Mucosa of descending colon (tissue), 3 donors: ENCODE measurements around the gene AOPEP. TPM values are rescaled to one million over a fixed set of nuclear protein-coding genes. Genes with fewer than 3 reads are reported as not detected.
A peak's percentile ranks its signal among the peaks of the same experiment; 100 is the strongest.

Experiments
- ATAC-seq: fragments of 200-7000 bp; cut with Tn5 transposase; one replicate; pipeline ENCODE4 v1.9.1; 2020; ENCODE audit warnings: mild to moderate bottlenecking, moderate library complexity
- DNase-seq, 3 donors: peaks; one replicate each; pipeline ENCODE4 v3.0.0-alpha.2; 2020
- H3K36me3 ChIP-seq: fragments of 200-600 bp; one replicate; pipeline ENCODE4 v1.8.0; 2021; ENCODE audit warnings: low read depth, mild to moderate bottlenecking
- H3K4me1 ChIP-seq: fragments of 200-600 bp; one replicate; pipeline ENCODE4 v1.8.0; 2021; ENCODE audit warnings: low read depth, mild to moderate bottlenecking
- H3K4me3 ChIP-seq: fragments of 200-600 bp; one replicate; pipeline ENCODE4 v1.8.0; 2021; ENCODE audit warnings: mild to moderate bottlenecking
- H3K9me3 ChIP-seq: fragments of 200-600 bp; one replicate; pipeline ENCODE4 v1.8.0; 2021; ENCODE audit warnings: mild to moderate bottlenecking
- CTCF ChIP-seq: fragments of 200-600 bp; IDR thresholded peaks from one replicate; pipeline ENCODE4 v1.8.0; 2022; ENCODE audit warnings: antibody characterized with exemption, mild to moderate bottlenecking
- intact Hi-C, 2 donors: fragments of 100-400 bp; cut with DNase I in 1 of 2; cut with micrococcal nuclease in 1 of 2; formaldehyde crosslinking; loops; one replicate each; pipeline versions ENCODE4 v1.11.0 to v1.11.1; 2022; cut with DNase I, micrococcal nuclease
- total RNA-seq, 3 donors: library from RNA; stranded (reverse); fragmentation: NEBNext Ultra II Directional in 2 of 3; extraction: Animal tissue kit (Norgen Biotek cat#: 25700) in 2 of 3; gene quantifications; one replicate each; pipeline versions ENCODE4 v1.2.1 to v1.2.4, GENCODE V29; 2021 to 2023
- donor health status: DM: no; HTN: no; CAD: no; lungs with moderate emphysema.
- donor health status: DM: no; HTN: no; CAD: no.
- donor health status: DM: no; HTN: yes; CAD: no.

AOPEP gene
- total RNA-seq, 3 donors from 2014 or later = 47.5 to 102 (median 57.8) TPM

DNA sequence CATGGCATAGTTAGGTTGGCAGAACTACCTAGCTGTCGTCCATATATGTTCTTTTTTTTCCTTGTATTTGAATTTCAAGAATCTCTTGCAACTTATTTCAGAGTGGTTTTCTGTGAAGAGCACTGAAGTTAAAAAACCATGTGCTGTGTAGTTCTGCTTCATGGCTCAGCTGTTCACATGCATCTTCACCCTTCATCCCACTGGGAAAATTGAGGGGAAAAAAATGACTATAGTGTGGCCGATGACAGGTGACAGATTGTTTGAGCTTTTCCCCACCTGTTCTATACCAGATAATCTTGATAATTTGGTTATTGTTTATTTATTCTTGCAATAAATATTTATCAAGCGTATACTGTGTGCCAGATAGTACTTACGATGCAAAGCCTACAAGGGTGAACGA lies 77.8 kb downstream of the AOPEP start:
- H3K9me3 ChIP-seq = no peaks in the 10 kb centered on the region
- no peaks in the 10 kb centered on the region for H3K36me3 ChIP-seq
- intact Hi-C loops = no loop called here
- TF ChIP-seq CTCF = no peak
- DNase-seq = no peak
- ATAC-seq = no peak
- no peak overlapping the region for H3K4me3 ChIP-seq
- H3K4me1 ChIP-seq = peaks cover 14% of the 10 kb centered on the region

DNA sequence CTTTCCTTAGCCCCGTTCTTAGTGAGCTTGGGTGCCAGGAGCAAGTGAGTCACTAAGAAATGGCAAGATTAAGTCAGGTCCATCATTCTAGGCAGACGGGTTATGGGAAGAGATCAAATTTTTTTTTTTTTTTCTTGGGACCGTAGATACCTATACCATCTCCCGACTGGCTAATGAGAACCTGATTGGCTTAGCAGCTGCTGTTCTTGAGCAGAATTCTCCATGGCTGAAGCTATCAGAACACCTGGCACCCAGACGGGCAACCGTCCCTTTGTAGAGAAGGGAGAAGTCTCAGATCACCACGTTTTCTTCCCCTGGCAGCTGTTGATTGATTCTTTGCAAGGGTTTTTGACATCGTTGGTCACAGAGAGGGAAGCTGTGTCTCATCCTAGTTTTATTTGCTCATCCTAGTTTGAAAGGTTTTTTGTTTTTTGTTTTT lies 78.6 kb downstream of the AOPEP start:
- Histone ChIP-seq H3K36me3 (no peaks in the 10 kb centered on the region), H3K9me3 (no peaks in the 10 kb centered on the region), H3K4me1 (peaks cover 14% of the 10 kb centered on the region), H3K4me3 (no peak overlapping the region)
- no peak for TF ChIP-seq CTCF
- ATAC-seq = peak; percentile 6
- DNase-seq = no peak
- intact Hi-C loops = no loop called here

GRCh38 chr9:94805585-94805984 lies 79.1 kb downstream of the AOPEP start:
- peak in 1 of 3 donors; percentile 68 for DNase-seq
- Histone ChIP-seq H3K4me3 (no peak overlapping the region), H3K9me3 (no peaks in the 10 kb centered on the region), H3K36me3 (no peaks in the 10 kb centered on the region), H3K4me1 (peaks cover 14% of the 10 kb centered on the region)
- intact Hi-C loops = no loop called here
- TF ChIP-seq CTCF = no peak
- ATAC-seq = peak; percentile 97

GRCh38 chr9:94806307-94806893 lies 79.9 kb downstream of the AOPEP start:
- Histone ChIP-seq H3K4me3 (no peak overlapping the region), H3K36me3 (no peaks in the 10 kb centered on the region), H3K9me3 (no peaks in the 10 kb centered on the region), H3K4me1 (peaks cover 14% of the 10 kb centered on the region)
- intact Hi-C loops = no loop called here
- ATAC-seq (peak; percentile 53), DNase-seq (no peak)
- TF ChIP-seq CTCF = no peak

DNA sequence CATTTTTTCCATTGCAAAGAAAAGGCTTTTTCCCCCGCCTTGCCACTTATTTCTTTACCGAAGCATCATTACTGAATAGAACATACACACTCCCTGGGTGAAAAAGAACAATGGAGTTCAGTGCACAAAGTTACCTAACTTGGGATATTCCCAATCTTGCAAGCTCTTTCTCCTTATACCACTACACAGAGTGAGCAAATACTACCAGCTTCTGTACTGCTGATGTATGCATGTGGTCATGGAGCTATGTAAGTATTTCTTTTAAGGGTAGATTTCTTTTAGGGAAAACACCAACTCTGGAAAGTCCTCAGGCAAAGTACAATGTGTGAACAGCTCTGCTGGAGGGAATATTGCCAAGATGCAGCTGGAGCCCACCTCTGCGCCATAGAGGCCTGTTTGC lies 81.1 kb downstream of the AOPEP start:
- no peaks in the 10 kb centered on the region for H3K9me3 ChIP-seq
- H3K4me1 ChIP-seq = peaks cover 14% of the 10 kb centered on the region
- no peak for TF ChIP-seq CTCF
- H3K4me3 ChIP-seq = no peak overlapping the region
- no peak for ATAC-seq
- intact Hi-C loops = no loop called here
- no peak for DNase-seq
- H3K36me3 ChIP-seq = no peaks in the 10 kb centered on the region
